Measurements from ENCODE around the gene SPTLC1.

Gene SPTLC1

GRCh38 chr9:92035687-92036410, 79.4 kb downstream of the SPTLC1 start:
- no peak for DNase-seq (ENCODE audit: low spot score)
- ChIA-PET CTCF (interaction anchor here (0.6 kb wide), 1 partner anchor 211 kb away, joined by 3 read pairs; no protein-coding TSS in a partner anchor), POLR2A (ENCODE audit: low non-redundant PET) (no interaction called here)
- TF ChIP-seq CTCF (conservative IDR thresholded peaks at IDR 0.05; ENCODE audit: low read depth) = no peak
- no peak overlapping the region for H3K27ac ChIP-seq

GRCh38 chr9:92035146-92035545, 80.1 kb downstream of the SPTLC1 start:
- POLR2A ChIA-PET (ENCODE audit: low non-redundant PET) = no interaction called here
- no peak overlapping the region for H3K27ac ChIP-seq
- CTCF ChIA-PET = interaction anchor here (0.6 to 1.1 kb wide), 2 partner anchors 35 to 80 kb away, joined by 3 read pairs; no protein-coding TSS in a partner anchor
- DNase-seq (ENCODE audit: low spot score) = no peak
- no peak for TF ChIP-seq CTCF (conservative IDR thresholded peaks at IDR 0.05; ENCODE audit: low read depth)

- no peak for DNase-seq (ENCODE audit: low spot score)
- no peak overlapping the region for H3K27ac ChIP-seq
- no peak for TF ChIP-seq CTCF (conservative IDR thresholded peaks at IDR 0.05; ENCODE audit: low read depth)
- POLR2A ChIA-PET (ENCODE audit: low non-redundant PET) = no interaction called here
- CTCF ChIA-PET = interaction anchor here (1.1 kb wide), 1 partner anchor 36 kb away, joined by 3 read pairs; no protein-coding TSS in a partner anchor
Observed at GRCh38 chr9:92033991-92034390, 81.2 kb downstream of the SPTLC1 start.

- H3K27ac ChIP-seq = no peak overlapping the region
- ChIA-PET POLR2A (ENCODE audit: low non-redundant PET) (no interaction called here), CTCF (interaction anchor here (0.5 to 1.1 kb wide), 2 partner anchors 83 to 423 kb away, joined by 3 to 4 read pairs; partner anchors contain the start of gene ROR2)
- TF ChIP-seq CTCF (conservative IDR thresholded peaks at IDR 0.05; ENCODE audit: low read depth) = no peak
- DNase-seq (ENCODE audit: low spot score) = no peak
Observed at GRCh38 chr9:92033307-92033706, 81.9 kb downstream of the SPTLC1 start.

GRCh38 chr9:92032891-92033290, 82.3 kb downstream of the SPTLC1 start:
- ChIA-PET CTCF (interaction anchor here (1.1 kb wide), 1 partner anchor 83 kb away, joined by 3 read pairs; the partner anchor contains the start of gene ROR2), POLR2A (ENCODE audit: low non-redundant PET) (no interaction called here)
- H3K27ac ChIP-seq = no peak overlapping the region
- peak; percentile 20 for DNase-seq (ENCODE audit: low spot score)
- no peak for TF ChIP-seq CTCF (conservative IDR thresholded peaks at IDR 0.05; ENCODE audit: low read depth)

- no peak for DNase-seq (ENCODE audit: low spot score)
- ChIA-PET POLR2A (ENCODE audit: low non-redundant PET) (no interaction called here), CTCF (no interaction called here)
- TF ChIP-seq CTCF (conservative IDR thresholded peaks at IDR 0.05; ENCODE audit: low read depth) = no peak
- H3K27ac ChIP-seq = no peak overlapping the region
Observed at GRCh38 chr9:92030367-92030766, 84.8 kb downstream of the SPTLC1 start.
